ENCODE data around the gene ANK3. TPM values are rescaled to one million over a fixed set of nuclear protein-coding genes. Genes with fewer than 3 reads are reported as not detected.

ANK3 gene
- total RNA-seq, 1 experiment from 2014 or later: 32.0 TPM

GRCh38 chr10:60428387-60428737 lies 38.7 kb upstream of the ANK3 start:
- BruUV-seq (replicated peaks): no TSS peak
- Histone ChIP-seq H3K9me3 (ENCODE audit: insufficient read depth, low read depth) (no peaks in the 10 kb centered on the region), H2AFZ (no peak overlapping the region), H3K36me3 (ENCODE audit: low read depth) (no peaks in the 10 kb centered on the region; the same call in 1 of the 2 replicates), H3K4me2 (no peak overlapping the region), H3K79me2 (ENCODE audit: low read depth) (no peaks in the 10 kb centered on the region), H3F3A (ENCODE audit: insufficient read depth, low read depth) (peaks cover 6% of the 10 kb centered on the region; the same call in 1 of the 2 replicates), H4K20me1 (ENCODE audit: insufficient read depth) (no peaks in the 10 kb centered on the region), H3K4me1 (replicated peaks; ENCODE audit: insufficient read depth) (peaks cover 38% of the 10 kb centered on the region), H3K27ac (no peak overlapping the region), H3K4me3 (no peak overlapping the region), H3K9me2 (ENCODE audit: insufficient read depth) (no peaks in the 10 kb centered on the region), H3K27me3 (ENCODE audit: insufficient read depth, low read depth) (no peaks in the 10 kb centered on the region)
- POLR2A ChIA-PET (ENCODE audit: unreplicated experiment): no interaction called here
- CTCF ChIA-PET: no interaction called here
- TF ChIP-seq CTCF (conservative IDR thresholded peaks at IDR 0.05): no peak
- TF ChIP-seq EZH2 (IDR thresholded peaks at IDR 0.05; ENCODE audit: low read depth): no peak
- intact Hi-C loops (cut with micrococcal nuclease; ENCODE audit: unreplicated experiment): no loop called here
- no peak for DNase-seq

GRCh38 chr10:60427709-60428386 lies 38.2 kb upstream of the ANK3 start:
- Histone ChIP-seq H2AFZ (no peak overlapping the region), H3K4me1 (replicated peaks; ENCODE audit: insufficient read depth) (peaks cover 38% of the 10 kb centered on the region), H4K20me1 (ENCODE audit: insufficient read depth) (no peaks in the 10 kb centered on the region), H3K27me3 (ENCODE audit: insufficient read depth, low read depth) (no peaks in the 10 kb centered on the region), H3K9me2 (ENCODE audit: insufficient read depth) (no peaks in the 10 kb centered on the region), H3K36me3 (ENCODE audit: low read depth) (no peaks in the 10 kb centered on the region; the same call in 1 of the 2 replicates), H3F3A (ENCODE audit: insufficient read depth, low read depth) (peaks cover 6% of the 10 kb centered on the region; the same call in 1 of the 2 replicates), H3K4me2 (no peak overlapping the region), H3K79me2 (ENCODE audit: low read depth) (no peaks in the 10 kb centered on the region), H3K9me3 (ENCODE audit: insufficient read depth, low read depth) (no peaks in the 10 kb centered on the region), H3K27ac (no peak overlapping the region), H3K4me3 (no peak overlapping the region)
- no peak for DNase-seq
- intact Hi-C loops (cut with micrococcal nuclease; ENCODE audit: unreplicated experiment): no loop called here
- TF ChIP-seq CTCF (conservative IDR thresholded peaks at IDR 0.05): no peak
- no peak for TF ChIP-seq EZH2 (IDR thresholded peaks at IDR 0.05; ENCODE audit: low read depth)
- POLR2A ChIA-PET (ENCODE audit: unreplicated experiment): no interaction called here
- CTCF ChIA-PET: no interaction called here
- no TSS peak for BruUV-seq (replicated peaks)

- ChIA-PET POLR2A (ENCODE audit: unreplicated experiment) (no interaction called here), CTCF (no interaction called here)
- Histone ChIP-seq H3K4me3 (no peak overlapping the region), H4K20me1 (ENCODE audit: insufficient read depth) (no peaks in the 10 kb centered on the region), H3K27me3 (ENCODE audit: insufficient read depth, low read depth) (no peaks in the 10 kb centered on the region), H3K9me3 (ENCODE audit: insufficient read depth, low read depth) (no peaks in the 10 kb centered on the region), H3K9me2 (ENCODE audit: insufficient read depth) (no peaks in the 10 kb centered on the region), H3K4me1 (replicated peaks; ENCODE audit: insufficient read depth) (peaks cover 38% of the 10 kb centered on the region), H2AFZ (no peak overlapping the region), H3K36me3 (ENCODE audit: low read depth) (no peaks in the 10 kb centered on the region; the same call in 1 of the 2 replicates), H3K79me2 (ENCODE audit: low read depth) (no peaks in the 10 kb centered on the region), H3F3A (ENCODE audit: insufficient read depth, low read depth) (peaks cover 6% of the 10 kb centered on the region; the same call in 1 of the 2 replicates), H3K27ac (peak overlapping the region; percentile 62), H3K4me2 (no peak overlapping the region)
- DNase-seq: no peak
- TF ChIP-seq CTCF (conservative IDR thresholded peaks at IDR 0.05) (no peak), EZH2 (IDR thresholded peaks at IDR 0.05; ENCODE audit: low read depth) (no peak)
- BruUV-seq (replicated peaks): no TSS peak
- intact Hi-C loops (cut with micrococcal nuclease; ENCODE audit: unreplicated experiment): no loop called here
These were observed 37.5 kb upstream of the ANK3 start for GRCh38 chr10:60427148-60427547.
